Ovary (tissue), 9 donors: Measurements from ENCODE around the gene MRPL2. TPM values are rescaled to one million over a fixed set of nuclear protein-coding genes. Genes with fewer than 3 reads are reported as not detected.

Experiments
- DNase-seq, 5 donors: peaks; one replicate each; pipeline ENCODE4 v3.0.0-alpha.2; 2019 to 2020
- H3K27ac ChIP-seq, 2 donors: fragments of 200-600 bp; one replicate each; pipeline versions ENCODE4 v1.5.1 to v1.8.0; 2019 to 2022
- H3K27me3 ChIP-seq: fragments of 200-600 bp; one replicate; pipeline ENCODE4 v1.8.0; 2022
- H3K36me3 ChIP-seq: fragments of 200-600 bp; sonication (generic); one replicate; pipeline ENCODE4 v1.5.1; 2019
- H3K4me1 ChIP-seq: one replicate; pipeline ENCODE4 v1.8.1; 2013; ENCODE audit warnings: mild to moderate bottlenecking, moderate library complexity; ENCODE audit not compliant: insufficient read depth
- H3K4me3 ChIP-seq: fragments of 200-600 bp; sonication (generic); one replicate; pipeline ENCODE4 v1.5.1; 2017
- H3K9me3 ChIP-seq, 2 donors: fragments of 200-600 bp in 1 of 2; sonication (generic) in 1 of 2; one replicate each; pipeline versions ENCODE4 v1.5.1 to v1.8.1; 2013 to 2019; ENCODE audit warnings: mild to moderate bottlenecking in 1 of 2, moderate library complexity in 1 of 2
- EP300 ChIP-seq: sonication (generic); formaldehyde crosslinking; IDR thresholded peaks from one replicate; pipeline ENCODE4 v1.6.1; 2017; ENCODE audit warnings: antibody characterized with exemption
- POLR2A ChIP-seq: fragments of 450-650 bp; IDR thresholded peaks from one replicate; pipeline ENCODE4 v1.6.1; 2017; ENCODE audit warnings: antibody characterized with exemption, mild to moderate bottlenecking, moderate library complexity
- WGBS, 3 donors: extraction: QIAGEN DNeasy Blood & Tissue Kit in 1 of 3; methylation state at CpG; one replicate each; pipeline versions ENCODE4 v1.1.5 to v1.1.7; 2013 to 2017; 5-methylcytosine and 5-hydroxymethylcytosine counted together
- intact Hi-C, 4 donors: fragments of 100-400 bp; cut with DNase I; formaldehyde crosslinking; loops; one replicate each; pipeline versions ENCODE4 v1.11.0 to v1.15.1; 2022 to 2023
- polyA plus RNA-seq, 2 donors: library from polyadenylated mRNA; stranded (reverse); fragments of 200-250 nt in 1 of 2; fragments of 350-450 nt in 1 of 2; fragmentation: Illumina TruSeq in 1 of 2; extraction: RNeasy Lipid Tissue Mini Kit (QIAGEN cat#74804) in 1 of 2; gene quantifications; one replicate each; pipeline ENCODE4 v1.2.3, GENCODE V29; 2013 to 2014
- total RNA-seq, 7 donors: library from RNA; depleted of rRNA in 2 of 7; stranded (reverse); fragments of >200 nt in 2 of 7; fragmentation: NEBNext Ultra II Directional in 3 of 7; extraction: Animal tissue kit (Norgen Biotek cat#: 25700) in 3 of 7; gene quantifications; one replicate each; pipeline versions ENCODE4 v1.1.0 to v1.2.4, GENCODE V29; 2016 to 2023
- TF ChIP-seq, protein P1 (sequence below), 3 donors: fragments of 450-650 bp in 2 of 3; fragments of 200-600 bp in 1 of 3; IDR thresholded peaks; one replicate each; pipeline versions ENCODE4 v1.5.1 to v1.8.0; 2016 to 2022; ENCODE audit warnings: antibody characterized with exemption in 3 of 3, mild to moderate bottlenecking in 1 of 3
- donor health status: DM: no; HTN: no; CAD: no; lungs with moderate emphysema.
- donor health status: DM: no; HTN: no; CAD: no.
- donor health status: Bipolar disorder and iron deficiency.
- donor health status: DM: yes; HTN: yes; CAD: no.
- donor health status: DM: no; HTN: no; CAD: no.
- donor health status: DM: yes; HTN: yes; CAD: no.

The MRPL2 gene
- total and polyA plus RNA-seq, 9 donors: 11.5 to 56.7 (median 47.3) TPM

DNA sequence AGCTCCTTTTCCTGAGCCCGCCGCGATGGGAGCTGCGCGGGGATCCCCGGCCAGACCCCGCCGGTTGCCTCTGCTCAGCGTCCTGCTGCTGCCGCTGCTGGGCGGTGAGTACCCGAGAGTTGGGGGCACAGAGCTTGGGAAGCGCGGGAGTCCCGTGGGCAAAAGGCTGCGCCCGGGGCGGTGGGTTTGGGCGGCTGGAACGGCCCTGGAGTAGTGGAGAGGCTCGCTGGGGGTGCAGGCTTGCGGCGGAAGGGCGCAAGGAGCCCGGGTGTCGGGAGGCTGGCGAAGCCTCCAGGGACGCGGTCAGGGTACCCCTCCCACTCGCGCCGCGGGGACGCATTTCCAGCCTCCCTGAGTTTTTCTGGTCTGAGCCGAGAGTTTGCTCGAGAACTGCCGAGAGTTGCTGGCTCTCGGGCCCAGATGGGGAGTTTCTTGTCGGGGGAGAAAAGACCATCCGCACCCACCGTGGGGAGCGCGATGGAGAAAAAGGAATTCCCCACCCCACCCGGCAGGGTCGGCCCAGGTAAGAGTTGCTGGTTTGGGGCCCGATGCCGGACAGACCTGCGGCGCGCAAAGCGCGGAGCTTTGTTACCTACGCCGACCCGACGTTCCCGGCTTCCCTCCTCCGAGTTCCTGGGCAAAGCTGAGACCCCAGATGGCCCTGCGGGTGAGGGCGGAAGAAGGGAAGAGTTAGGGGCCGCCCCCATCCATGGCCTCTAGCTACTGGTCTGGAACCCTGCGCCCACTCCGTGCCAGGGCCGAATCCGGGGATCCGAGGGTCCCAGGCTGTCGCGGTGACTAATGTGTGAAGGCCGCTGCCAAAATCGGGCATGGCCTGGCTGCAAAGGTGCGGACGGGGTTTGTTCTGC is 17.5 kb upstream of the MRPL2 start:
- Histone ChIP-seq H3K36me3 (no peaks in the 10 kb centered on the region), H3K27ac (peak overlapping the region; percentile 49 to 66), H3K9me3 (no peaks in the 10 kb centered on the region), H3K27me3 (no peaks in the 10 kb centered on the region), H3K4me3 (peak overlapping the region; percentile 68), H3K4me1 (peaks cover 15% of the 10 kb centered on the region)
- intact Hi-C loops: loop anchor here in 2 of 4 donors (5.0 to 10.0 kb wide), 2 partner anchors 46 to 48 kb away; no protein-coding TSS in a partner anchor
- peak; percentile 39 to 66 (median 55) for DNase-seq
- 0 to 1% (median 1%) methylated on average over 62 to 72 of the region's 72 CpGs for WGBS, 3 donors
- TF ChIP-seq EP300 (no peak), POLR2A (no peak)

DNA sequence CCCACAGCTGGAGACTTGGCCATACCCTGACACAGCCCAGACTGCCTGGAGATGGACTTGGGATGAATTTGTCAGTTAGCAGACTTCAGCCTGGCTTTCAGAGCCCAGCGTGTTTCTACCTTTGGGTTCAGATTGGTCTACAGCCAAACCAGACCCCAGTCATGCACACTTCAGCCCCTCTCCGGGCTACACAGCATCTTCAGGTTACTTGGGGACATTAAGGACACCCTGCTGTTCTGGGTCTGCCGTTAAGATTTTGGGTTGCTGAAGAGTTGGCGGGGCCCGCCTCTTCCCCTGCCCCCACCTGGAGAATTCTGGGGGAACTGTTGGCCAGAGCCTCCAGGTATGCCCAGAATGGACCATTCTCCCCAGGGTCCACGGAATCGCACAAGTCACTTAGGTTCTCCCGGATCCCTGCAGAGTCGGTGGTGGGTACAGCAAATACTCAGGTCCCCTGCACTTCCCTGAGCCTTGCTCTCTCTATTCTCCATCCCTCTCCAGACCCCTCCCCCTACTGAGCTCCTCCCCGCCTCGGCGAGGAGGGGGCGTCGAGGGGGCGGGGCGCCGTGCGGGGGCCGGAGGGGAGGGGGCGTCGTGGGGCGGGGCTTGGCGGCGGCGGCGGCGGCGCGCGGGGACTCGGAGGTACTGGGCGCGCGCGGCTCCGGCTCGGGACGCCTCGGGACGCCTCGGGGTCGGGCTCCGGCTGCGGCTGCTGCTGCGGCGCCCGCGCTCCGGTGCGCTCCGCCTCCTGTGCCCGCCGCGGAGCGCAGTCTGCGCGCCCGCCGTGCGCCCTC is 16.6 kb upstream of the MRPL2 start, which contains the start of gene PTK7:
Gene PTK7, plus strand, starts transcription at position 645 of the 794 bp plus-strand sequence. CDS start 175 bp downstream, outside the sequence.
- no peaks in the 10 kb centered on the region for H3K9me3 ChIP-seq
- peak; percentile 71 to 87 (median 85) for DNase-seq
- peak within 1 kb of the TSS; percentile 68 for H3K4me3 ChIP-seq
- whole genome bisulfite sequencing, 3 donors: 1 to 8% (median 2%) methylated on average over 8 to 60 of the region's 60 CpGs
- TF ChIP-seq, protein P1, sequence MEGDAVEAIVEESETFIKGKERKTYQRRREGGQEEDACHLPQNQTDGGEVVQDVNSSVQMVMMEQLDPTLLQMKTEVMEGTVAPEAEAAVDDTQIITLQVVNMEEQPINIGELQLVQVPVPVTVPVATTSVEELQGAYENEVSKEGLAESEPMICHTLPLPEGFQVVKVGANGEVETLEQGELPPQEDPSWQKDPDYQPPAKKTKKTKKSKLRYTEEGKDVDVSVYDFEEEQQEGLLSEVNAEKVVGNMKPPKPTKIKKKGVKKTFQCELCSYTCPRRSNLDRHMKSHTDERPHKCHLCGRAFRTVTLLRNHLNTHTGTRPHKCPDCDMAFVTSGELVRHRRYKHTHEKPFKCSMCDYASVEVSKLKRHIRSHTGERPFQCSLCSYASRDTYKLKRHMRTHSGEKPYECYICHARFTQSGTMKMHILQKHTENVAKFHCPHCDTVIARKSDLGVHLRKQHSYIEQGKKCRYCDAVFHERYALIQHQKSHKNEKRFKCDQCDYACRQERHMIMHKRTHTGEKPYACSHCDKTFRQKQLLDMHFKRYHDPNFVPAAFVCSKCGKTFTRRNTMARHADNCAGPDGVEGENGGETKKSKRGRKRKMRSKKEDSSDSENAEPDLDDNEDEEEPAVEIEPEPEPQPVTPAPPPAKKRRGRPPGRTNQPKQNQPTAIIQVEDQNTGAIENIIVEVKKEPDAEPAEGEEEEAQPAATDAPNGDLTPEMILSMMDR (IDR thresholded peaks at IDR 0.05): no peak
- no peak for TF ChIP-seq EP300
- TF ChIP-seq POLR2A: no peak
- H3K4me1 ChIP-seq: peaks cover 15% of the 10 kb centered on the region
- H3K27ac ChIP-seq: peak within 1 kb of the TSS; percentile 49 to 66
- no peaks in the 10 kb centered on the region for H3K27me3 ChIP-seq
- H3K36me3 ChIP-seq: no peaks in the 10 kb centered on the region
- intact Hi-C loops: loop anchor here in 2 of 4 donors (5.0 to 10.0 kb wide), 2 partner anchors 46 to 49 kb away; no protein-coding TSS in a partner anchor

DNA sequence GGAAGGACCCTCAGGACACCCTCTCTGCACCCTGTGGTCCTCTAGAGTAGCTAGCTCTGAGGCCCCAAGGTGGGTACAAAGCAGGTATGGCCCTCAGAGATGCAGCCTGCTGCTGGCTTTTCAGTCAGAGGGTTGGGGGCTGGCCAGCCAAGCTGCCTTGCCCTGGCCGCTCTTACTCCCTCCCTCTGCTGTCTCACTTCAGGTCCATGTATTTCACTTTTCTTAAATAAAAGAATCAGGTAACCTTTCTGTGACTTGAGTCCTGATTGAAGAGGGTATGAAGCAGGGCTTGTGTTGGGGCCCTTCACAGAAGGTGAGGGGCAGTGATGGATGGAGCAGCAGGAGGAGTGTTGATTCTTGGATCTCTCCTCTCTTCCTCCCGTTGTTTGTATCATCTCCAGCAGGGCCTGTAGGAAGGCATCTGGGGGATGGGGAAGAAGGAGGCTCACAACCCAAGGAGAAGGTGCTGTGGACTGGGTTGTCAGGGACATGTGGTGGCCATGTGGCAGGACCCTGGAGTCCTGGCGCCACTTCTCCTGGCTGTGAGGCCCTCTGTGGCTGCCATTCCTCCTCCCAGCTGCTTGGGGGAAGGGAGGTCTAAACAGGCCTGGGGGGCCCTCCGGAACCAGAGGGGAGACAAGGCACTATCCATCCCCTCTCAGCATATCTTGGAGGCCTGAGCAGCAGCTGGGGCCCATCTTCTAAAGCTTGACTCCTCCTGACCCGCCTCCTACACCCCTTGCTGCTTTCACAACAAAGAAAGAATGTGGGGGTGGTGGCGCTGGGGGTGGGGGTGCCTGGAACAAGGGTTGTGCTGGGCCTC is 15.8 kb upstream of the MRPL2 start:
- WGBS, 3 donors: 16 to 25% (median 20%) methylated on average over 4 to 6 of the region's 6 CpGs
- peak; percentile 79 to 90 (median 86) for DNase-seq
- Histone ChIP-seq H3K9me3 (no peaks in the 10 kb centered on the region), H3K27ac (peak overlapping the region in 1 of 2 donors; percentile 56), H3K27me3 (no peaks in the 10 kb centered on the region), H3K4me3 (no peak overlapping the region), H3K36me3 (no peaks in the 10 kb centered on the region), H3K4me1 (peaks cover 15% of the 10 kb centered on the region)
- intact Hi-C loops: loop anchor here (5.0 to 10.0 kb wide), 4 partner anchors 47 to 67 kb away; no protein-coding TSS in a partner anchor
- no peak for TF ChIP-seq EP300
- TF ChIP-seq, protein P1 (IDR thresholded peaks at IDR 0.05): no peak

DNA sequence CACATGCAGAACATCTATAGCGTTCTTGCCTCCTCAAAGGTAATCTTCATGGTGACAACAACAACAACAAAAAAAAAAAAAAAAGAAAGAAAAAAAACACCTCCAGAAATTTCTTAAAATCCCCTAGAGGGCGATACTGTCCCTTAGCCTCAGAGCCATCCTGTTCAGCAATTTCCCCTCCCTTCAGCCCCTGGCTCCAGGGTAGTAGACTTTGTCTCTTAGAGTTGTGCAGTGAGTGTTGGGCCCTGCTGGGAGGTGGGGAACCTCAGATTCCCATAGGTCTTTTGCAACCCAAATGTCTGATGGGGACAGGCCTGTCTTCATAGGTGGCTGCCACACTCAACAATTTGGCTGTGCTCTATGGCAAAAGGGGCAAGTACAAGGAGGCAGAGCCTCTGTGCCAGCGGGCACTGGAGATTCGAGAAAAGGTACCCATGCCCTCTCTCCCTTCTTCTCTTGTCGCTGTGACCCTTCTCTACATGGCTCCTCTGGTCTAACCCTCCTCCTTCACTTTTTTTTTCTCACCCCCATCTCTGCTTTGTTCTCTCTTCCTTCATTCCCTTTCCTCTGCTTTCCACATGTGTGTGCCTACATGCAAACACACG is 10.9 kb upstream of the MRPL2 start:
- Histone ChIP-seq H3K4me3 (no peak overlapping the region), H3K9me3 (no peaks in the 10 kb centered on the region), H3K27me3 (no peaks in the 10 kb centered on the region), H3K36me3 (no peaks in the 10 kb centered on the region), H3K4me1 (peaks cover 3% of the 10 kb centered on the region), H3K27ac (no peak overlapping the region)
- 37 to 43% (median 40%) methylated on average over 6 of the region's 6 CpGs for WGBS, 3 donors
- DNase-seq: peak in 2 of 5 donors; percentile 36 to 43
- intact Hi-C loops: loop anchor here (2.0 to 10.0 kb wide), 4 partner anchors 55 to 73 kb away; no protein-coding TSS in a partner anchor
- TF ChIP-seq, protein P1 (IDR thresholded peaks at IDR 0.05): peak; percentile 22 to 62 (median 52)
- TF ChIP-seq EP300: no peak
